Left lung (tissue), 10 donors: Measurements from ENCODE around the gene RALA. TPM values are rescaled to one million over a fixed set of nuclear protein-coding genes. Genes with fewer than 3 reads are reported as not detected.
A peak's percentile ranks its signal among the peaks of the same experiment; 100 is the strongest.

Experiments
- ATAC-seq: fragments of 200-7000 bp; cut with Tn5 transposase; one replicate; pipeline ENCODE4 v1.9.1; 2020; ENCODE audit warnings: moderate library complexity
- DNase-seq, 4 donors: peaks; one replicate each; pipeline ENCODE4 v3.0.0-alpha.2; 2013 to 2020
- H3K27ac ChIP-seq, 2 donors: fragments of 200-600 bp; sonication (generic) in 1 of 2; one replicate each; pipeline versions ENCODE4 v1.5.0 to v1.8.0; 2020 to 2021
- H3K27me3 ChIP-seq, 2 donors: fragments of 200-600 bp; sonication (generic) in 1 of 2; one replicate each; pipeline versions ENCODE4 v1.5.0 to v1.8.0; 2020 to 2021
- H3K36me3 ChIP-seq, 2 donors: fragments of 200-600 bp; sonication (generic) in 1 of 2; one replicate each; pipeline versions ENCODE4 v1.5.0 to v1.8.0; 2020 to 2021
- H3K4me1 ChIP-seq, 2 donors: fragments of 200-600 bp; one replicate each; pipeline ENCODE4 v1.8.0; 2021
- H3K4me3 ChIP-seq, 2 donors: fragments of 200-600 bp; sonication (generic) in 1 of 2; one replicate each; pipeline versions ENCODE4 v1.5.0 to v1.8.0; 2020 to 2021; ENCODE audit warnings: mild to moderate bottlenecking in 1 of 2
- H3K9me3 ChIP-seq, 2 donors: fragments of 200-600 bp; sonication (generic) in 1 of 2; one replicate each; pipeline versions ENCODE4 v1.5.0 to v1.8.0; 2020 to 2021
- intact Hi-C, 2 donors: fragments of 100-400 bp; cut with DNase I; formaldehyde crosslinking; loops; one replicate each; pipeline versions ENCODE4 v1.11.2 to v1.14.2; 2022
- polyA plus RNA-seq, 6 donors: library from polyadenylated mRNA; unstranded; fragments of 120-200 nt; gene quantifications; one replicate each; pipeline ENCODE4 v1.2.1, GENCODE V29; 2013; ENCODE audit not compliant: insufficient read length in 6 of 6
- total RNA-seq, 2 donors: library from RNA; stranded (reverse); fragmentation: NEBNext Ultra II Directional; extraction: Animal tissue kit (Norgen Biotek cat#: 25700); gene quantifications; one replicate each; pipeline ENCODE4 v1.2.1, GENCODE V29; 2021
- TF ChIP-seq, protein P1 (sequence below), 2 donors: fragments of 200-600 bp; sonication (generic) in 1 of 2; IDR thresholded peaks; one replicate each; pipeline versions ENCODE4 v1.5.0 to v1.8.0; 2021; ENCODE audit warnings: antibody characterized with exemption in 2 of 2
- donor health status: DM: no; HTN: yes; CAD: no.
- donor health status: DM: no; HTN: no; CAD: no.

RALA gene
- total and polyA plus RNA-seq, 8 donors: 45.8 to 114 (median 91.5) TPM

DNA sequence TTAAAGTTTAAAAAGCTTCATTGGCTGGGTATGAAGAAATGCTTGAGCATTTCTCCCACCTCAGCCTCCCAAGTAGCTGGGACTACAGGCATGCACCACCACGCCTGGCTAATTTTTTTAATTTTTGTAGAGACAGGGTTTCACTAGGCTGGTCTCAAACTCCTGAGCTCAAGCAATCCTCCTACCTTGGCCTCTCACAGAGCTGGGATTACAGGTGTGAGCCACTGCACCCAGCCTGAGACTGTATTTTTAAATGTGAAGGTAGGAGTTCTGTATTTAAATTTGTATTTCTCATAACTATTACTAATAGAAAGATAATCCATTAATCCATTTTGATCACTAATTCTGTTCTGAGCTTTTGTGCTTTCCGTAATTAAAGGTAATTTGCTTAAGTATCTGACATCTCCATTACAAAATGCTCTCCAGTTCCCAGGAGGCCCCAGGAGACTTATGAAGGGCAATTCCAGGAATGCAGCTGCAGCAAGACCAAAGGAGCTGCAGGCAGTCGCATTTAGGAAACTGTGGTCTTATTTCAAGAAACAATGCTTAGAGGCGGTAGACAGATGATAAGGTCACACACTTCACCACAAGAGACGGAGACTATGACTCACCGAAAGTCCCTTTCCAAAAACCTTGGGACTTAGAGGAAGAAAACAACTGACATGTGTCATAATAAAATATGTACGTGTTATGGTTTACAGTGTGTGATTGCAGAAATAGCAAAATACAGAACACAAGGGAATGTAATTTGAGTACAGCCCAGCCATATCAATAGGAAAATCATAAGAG is 33.9 kb upstream of the RALA start:
- Histone ChIP-seq H3K36me3 (no peaks in the 10 kb centered on the region), H3K4me3 (no peak overlapping the region), H3K27me3 (no peaks in the 10 kb centered on the region), H3K4me1 (peaks cover 5 to 24% of the 10 kb centered on the region in 2 donors), H3K9me3 (no peaks in the 10 kb centered on the region), H3K27ac (peak overlapping the region; percentile 38 to 50)
- ATAC-seq: peak; percentile 86
- TF ChIP-seq, protein P1, sequence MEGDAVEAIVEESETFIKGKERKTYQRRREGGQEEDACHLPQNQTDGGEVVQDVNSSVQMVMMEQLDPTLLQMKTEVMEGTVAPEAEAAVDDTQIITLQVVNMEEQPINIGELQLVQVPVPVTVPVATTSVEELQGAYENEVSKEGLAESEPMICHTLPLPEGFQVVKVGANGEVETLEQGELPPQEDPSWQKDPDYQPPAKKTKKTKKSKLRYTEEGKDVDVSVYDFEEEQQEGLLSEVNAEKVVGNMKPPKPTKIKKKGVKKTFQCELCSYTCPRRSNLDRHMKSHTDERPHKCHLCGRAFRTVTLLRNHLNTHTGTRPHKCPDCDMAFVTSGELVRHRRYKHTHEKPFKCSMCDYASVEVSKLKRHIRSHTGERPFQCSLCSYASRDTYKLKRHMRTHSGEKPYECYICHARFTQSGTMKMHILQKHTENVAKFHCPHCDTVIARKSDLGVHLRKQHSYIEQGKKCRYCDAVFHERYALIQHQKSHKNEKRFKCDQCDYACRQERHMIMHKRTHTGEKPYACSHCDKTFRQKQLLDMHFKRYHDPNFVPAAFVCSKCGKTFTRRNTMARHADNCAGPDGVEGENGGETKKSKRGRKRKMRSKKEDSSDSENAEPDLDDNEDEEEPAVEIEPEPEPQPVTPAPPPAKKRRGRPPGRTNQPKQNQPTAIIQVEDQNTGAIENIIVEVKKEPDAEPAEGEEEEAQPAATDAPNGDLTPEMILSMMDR (IDR thresholded peaks at IDR 0.05): no peak
- intact Hi-C loops: no loop called here
- peak in 1 of 4 donors; percentile 60 for DNase-seq

DNA sequence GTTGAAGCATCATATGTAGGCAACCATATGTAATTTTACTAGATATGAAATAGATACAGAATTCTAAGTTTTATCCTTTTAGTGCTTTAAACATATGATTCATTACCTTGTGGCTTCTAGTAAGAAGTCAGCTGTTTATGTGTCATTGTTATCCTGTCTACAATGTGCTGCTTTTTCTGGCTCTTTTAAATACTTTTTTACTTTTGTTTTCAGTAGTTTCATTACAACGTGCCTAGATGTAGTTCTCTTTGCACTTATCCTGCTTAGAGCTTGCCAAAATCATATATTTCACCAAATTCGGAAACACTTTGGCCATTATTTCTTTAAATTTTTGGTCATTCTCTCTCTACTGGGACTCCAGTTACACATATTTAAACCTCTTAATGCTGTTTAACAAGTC is 30.8 kb upstream of the RALA start:
- Histone ChIP-seq H3K36me3 (no peaks in the 10 kb centered on the region), H3K4me3 (no peak overlapping the region), H3K27ac (no peak overlapping the region), H3K27me3 (no peaks in the 10 kb centered on the region), H3K4me1 (peaks cover 5 to 24% of the 10 kb centered on the region in 2 donors), H3K9me3 (no peaks in the 10 kb centered on the region)
- intact Hi-C loops: no loop called here
- DNase-seq (no peak), ATAC-seq (peak; percentile 40)
- TF ChIP-seq, protein P1 (IDR thresholded peaks at IDR 0.05): no peak

DNA sequence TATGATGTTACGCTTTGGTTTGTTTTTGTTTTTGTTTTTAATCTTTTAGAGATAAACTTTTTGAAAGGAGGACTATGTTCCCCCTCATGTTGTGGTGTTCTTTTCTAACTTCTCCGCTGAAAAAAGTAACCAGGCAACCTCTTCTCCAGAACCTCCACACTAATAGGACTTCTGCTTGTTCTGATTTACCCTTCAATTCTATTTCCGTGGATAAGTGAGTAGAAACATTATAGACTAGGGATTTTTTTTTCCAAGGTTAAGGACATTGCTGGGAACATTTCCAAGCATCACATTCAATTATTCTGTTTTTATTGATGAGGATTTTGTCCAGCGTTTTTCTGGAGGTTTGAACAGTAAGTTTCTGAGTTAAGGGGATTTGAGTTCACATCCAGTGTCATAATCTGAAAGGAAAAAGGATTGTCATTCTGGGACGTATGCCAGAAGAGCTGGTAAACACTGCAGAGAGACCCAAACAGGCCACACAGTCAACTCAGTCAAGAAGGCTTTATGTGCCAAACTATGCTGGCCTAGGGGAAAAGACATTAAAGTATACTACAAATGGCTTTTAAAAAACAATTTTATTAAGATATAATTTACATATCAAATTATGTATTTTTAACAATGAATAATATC is 28.3 kb upstream of the RALA start:
- H3K27me3 ChIP-seq: no peaks in the 10 kb centered on the region
- peaks cover 0 to 3% of the 10 kb centered on the region in 2 donors for H3K4me1 ChIP-seq
- no peaks in the 10 kb centered on the region for H3K9me3 ChIP-seq
- H3K27ac ChIP-seq: no peak overlapping the region
- TF ChIP-seq, protein P1 (IDR thresholded peaks at IDR 0.05): no peak
- DNase-seq: peak in 2 of 4 donors; percentile 62 to 80
- H3K4me3 ChIP-seq: no peak overlapping the region
- ATAC-seq: no peak
- intact Hi-C loops: no loop called here
- H3K36me3 ChIP-seq: no peaks in the 10 kb centered on the region

DNA sequence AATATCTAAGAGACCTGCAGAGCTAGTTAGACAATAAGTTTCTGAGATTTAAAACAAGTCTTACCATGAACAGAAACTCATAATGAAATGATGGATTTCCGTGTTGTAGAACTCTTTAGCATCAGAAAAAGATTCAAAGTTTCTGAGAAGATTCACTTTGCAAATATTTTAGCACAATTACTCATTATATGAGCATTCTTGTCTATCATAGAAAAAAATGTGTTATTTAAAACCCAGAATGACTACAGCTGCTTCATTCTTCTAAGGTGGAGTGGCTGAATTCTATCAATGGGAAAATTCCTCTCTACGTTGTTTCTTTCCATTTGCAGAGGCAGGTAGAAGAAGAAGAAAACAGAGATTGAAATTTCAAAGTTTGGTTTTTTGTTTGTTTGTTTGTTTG is 21.0 kb upstream of the RALA start:
- no peak overlapping the region for H3K4me3 ChIP-seq
- no peaks in the 10 kb centered on the region for H3K36me3 ChIP-seq
- no peaks in the 10 kb centered on the region for H3K4me1 ChIP-seq
- H3K27ac ChIP-seq: no peak overlapping the region
- ATAC-seq (no peak), DNase-seq (no peak)
- TF ChIP-seq, protein P1 (IDR thresholded peaks at IDR 0.05): no peak
- no peaks in the 10 kb centered on the region for H3K9me3 ChIP-seq
- no peaks in the 10 kb centered on the region for H3K27me3 ChIP-seq
- intact Hi-C loops: no loop called here

DNA sequence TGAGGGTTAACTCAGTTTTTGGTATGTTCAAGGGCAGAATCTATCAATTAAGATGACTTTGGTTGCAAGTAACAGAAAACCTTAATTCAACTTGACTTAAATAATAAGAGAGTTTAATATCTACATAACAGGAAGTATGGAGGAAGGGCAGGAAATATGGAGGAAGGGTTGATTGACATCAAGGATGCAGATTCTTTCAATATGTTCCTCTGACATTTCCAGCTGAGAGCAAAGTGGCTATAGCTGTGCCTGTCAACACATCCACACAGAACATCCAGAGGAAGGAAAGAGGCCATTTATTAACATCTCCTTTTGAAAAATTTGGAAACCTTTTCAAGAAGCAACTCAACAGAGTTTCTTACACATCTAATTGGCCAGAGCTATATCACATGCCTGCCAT is 19.4 kb upstream of the RALA start:
- DNase-seq (no peak), ATAC-seq (no peak)
- intact Hi-C loops: no loop called here
- Histone ChIP-seq H3K4me1 (peaks cover 0 to 3% of the 10 kb centered on the region in 2 donors), H3K4me3 (no peak overlapping the region), H3K27me3 (peaks cover 0 to 5% of the 10 kb centered on the region in 2 donors), H3K36me3 (no peaks in the 10 kb centered on the region), H3K27ac (no peak overlapping the region), H3K9me3 (no peaks in the 10 kb centered on the region)
- TF ChIP-seq, protein P1 (IDR thresholded peaks at IDR 0.05): no peak
